GM12878 (cell line): ENCODE results near the gene SHANK3. TPM values are rescaled to one million over a fixed set of nuclear protein-coding genes. Genes with fewer than 3 reads are reported as not detected.

Experiments
- ATAC-seq: fragments of 200-7000 bp; cut with Tn5 transposase; 3 replicates; pipeline ENCODE4 v1.9.1; 2020; ENCODE audit warnings: mild to moderate bottlenecking, moderate library complexity
- BruUV-seq: library from RNA; stranded (reverse); fragments of 400-500 nt; replicated peaks from 2 replicates; lab custom pipeline; 2021; lab: Mats Ljungman, UMichigan
- CTCF ChIA-PET: fragments of 300-600 bp; sonication (Branson Sonifier 250); formaldehyde crosslinking; extraction: SDS; loops from one replicate; lab custom pipeline; 2021; ENCODE audit warnings: inconsistent platforms; lab: Yijun Ruan, JAX
- POLR2A ChIA-PET: fragments of 350-600 bp; formaldehyde crosslinking; extraction: SDS; loops from one replicate; lab custom pipeline; 2021; ENCODE audit warnings: inconsistent platforms; lab: Charles Lee
- RAD21 ChIA-PET: fragments of 300-600 bp; sonication (Branson Sonifier 250); formaldehyde crosslinking; loops from one replicate; lab custom pipeline; 2023; ENCODE audit warnings: antibody characterized with exemption; ENCODE audit not compliant: unreplicated experiment; lab: Charles Lee
- SMC1A ChIA-PET: fragments of 300-600 bp; sonication (Branson Sonifier 250); formaldehyde crosslinking; loops from one replicate; lab custom pipeline; 2023; ENCODE audit not compliant: unreplicated experiment, uncharacterized antibody; lab: Charles Lee
- DNase-seq: peaks from one replicate; pipeline ENCODE4 v3.0.0-alpha.2; 2011; ENCODE audit warnings: low read depth, low spot score
- FAIRE-seq: peaks from 3 replicates; lab custom pipeline; 2011; peaks lifted over from hg19 to GRCh38; lab: Jason Lieb, UNC
- H2AFZ ChIP-seq: 2 replicates; pipeline ENCODE4 v1.6.0; 2011; ENCODE audit warnings: low read depth, low read length, control low read depth; ENCODE audit not compliant: control insufficient read depth
- H3K27ac ChIP-seq: 2 replicates; pipeline ENCODE4 v1.5.1; 2011; ENCODE audit warnings: control low read depth; ENCODE audit not compliant: control insufficient read depth, insufficient read depth
- H3K27me3 ChIP-seq, 2 experiments: replicated peaks in 1 of 2; 2 replicates each; pipeline versions ENCODE4 v1.6.0 to v1.6.1; 2011; ENCODE audit warnings: low read length in 1 of 2; ENCODE audit not compliant: control insufficient read depth in 2 of 2, insufficient read depth in 2 of 2
- H3K36me3 ChIP-seq, 2 experiments: 2 replicates each; pipeline ENCODE4 v1.5.1; 2011; ENCODE audit warnings: low read length in 1 of 2; ENCODE audit not compliant: control insufficient read depth in 2 of 2, insufficient read depth in 2 of 2
- H3K4me1 ChIP-seq: 2 replicates; pipeline ENCODE4 v1.6.1; 2011; ENCODE audit warnings: mild to moderate bottlenecking, low read length, moderate library complexity, mixed read lengths; ENCODE audit not compliant: control insufficient read depth, insufficient read depth
- H3K4me2 ChIP-seq: 2 replicates; pipeline ENCODE4 v1.6.0; 2011; ENCODE audit warnings: control low read depth; ENCODE audit not compliant: control insufficient read depth, insufficient read depth
- H3K4me3 ChIP-seq: fragments of 200-600 bp; sonication (generic); 2 replicates; pipeline ENCODE4 v1.5.1; 2016
- H3K79me2 ChIP-seq: 2 replicates; pipeline ENCODE4 v1.6.0; 2011; ENCODE audit warnings: low read length; ENCODE audit not compliant: control insufficient read depth, insufficient read depth
- H3K9ac ChIP-seq: 2 replicates; pipeline ENCODE4 v1.8.0; 2011; ENCODE audit warnings: low read length, control low read depth, mixed read lengths; ENCODE audit not compliant: control insufficient read depth, insufficient read depth
- H3K9me3 ChIP-seq: replicated peaks from 3 replicates; pipeline ENCODE4 v1.5.1; 2011; ENCODE audit warnings: mild to moderate bottlenecking, low read length; ENCODE audit not compliant: control insufficient read depth, insufficient read depth
- H4K20me1 ChIP-seq: 2 replicates; pipeline ENCODE4 v1.6.0; 2011; ENCODE audit not compliant: control insufficient read depth, insufficient read depth
- JUNB ChIP-seq: IDR thresholded peaks from 2 replicates; pipeline ENCODE4 v1.6.1; 2016; ENCODE audit warnings: antibody characterized with exemption, mild to moderate bottlenecking
- NFXL1 ChIP-seq: fragments of 450-650 bp; IDR thresholded peaks from 2 replicates; pipeline ENCODE4 v1.6.1; 2017; ENCODE audit warnings: antibody characterized with exemption, mild to moderate bottlenecking, borderline replicate concordance
- NR2C1 ChIP-seq: fragments of 450-650 bp; IDR thresholded peaks from 2 replicates; pipeline ENCODE4 v1.6.1; 2017; ENCODE audit warnings: antibody characterized with exemption, mild to moderate bottlenecking, moderate library complexity
- PML ChIP-seq: IDR thresholded peaks from 2 replicates; pipeline ENCODE4 v1.6.1; 2012; ENCODE audit warnings: low read length, inconsistent platforms
- RAD21 ChIP-seq: IDR thresholded peaks from 2 replicates; pipeline ENCODE4 v1.6.1; 2011; ENCODE audit warnings: mild to moderate bottlenecking, low read depth, low read length, moderate library complexity; ENCODE audit not compliant: insufficient read depth
- RAD51 ChIP-seq: fragments of 450-650 bp; IDR thresholded peaks from 2 replicates; pipeline ENCODE4 v1.6.1; 2016; ENCODE audit warnings: moderate library complexity, mild to moderate bottlenecking, inconsistent platforms
- RB1 ChIP-seq: fragments of 450-650 bp; formaldehyde crosslinking; IDR thresholded peaks from 2 replicates; pipeline ENCODE4 v1.6.1; 2017; ENCODE audit warnings: mild to moderate bottlenecking, borderline replicate concordance
- STAT1 ChIP-seq: fragments of 450-650 bp; conservative IDR thresholded peaks from 2 replicates; pipeline ENCODE4 v1.6.1; 2014; ENCODE audit warnings: antibody characterized with exemption, mild to moderate bottlenecking
- ZNF24 ChIP-seq: fragments of 450-650 bp; IDR thresholded peaks from 2 replicates; pipeline ENCODE4 v1.6.1; 2017; ENCODE audit warnings: antibody characterized with exemption, mild to moderate bottlenecking
- WGBS: methylation state at CpG from one replicate; pipeline ENCODE4 v1.1.6; 2016; ENCODE audit warnings: low lambda C conversion rate; ENCODE audit not compliant: insufficient replicate concordance, insufficient coverage; ENCODE audit errors: missing lambda C conversion rate; 5-methylcytosine and 5-hydroxymethylcytosine counted together
- in situ Hi-C: fragments of 300-500 bp; cut with MboI; formaldehyde crosslinking; loops from 9 replicates; pipeline ENCODE4 v1.14.3; 2018; ENCODE audit warnings: mixed read lengths
- intact Hi-C: fragments of 100-400 bp; cut with micrococcal nuclease; formaldehyde crosslinking; loops from one replicate; pipeline ENCODE4 v1.14.2; 2022; ENCODE audit not compliant: unreplicated experiment
- polyA plus RNA-seq, 11 experiments: library from polyadenylated mRNA; depleted of rRNA in 4 of 11; unstranded in 6 of 11; stranded (reverse) in 5 of 11; fragments of >200 nt; fragmentation: Nextera tagmentation in 4 of 11; fragmentation: Illumina TruSeq in 1 of 11; extraction: Ambion mirVana in 4 of 11; extraction: Trizol in 1 of 11; gene quantifications; 1 replicate in 1 of 11; 2 replicates in 10 of 11; pipeline versions ENCODE4 v1.2.1 to v1.2.3, GENCODE V29; 2011 to 2016; ENCODE audit warnings: inconsistent platforms in 2 of 11, missing spikeins in 2 of 11, low read depth in 1 of 11
- total RNA-seq, 4 experiments: library from RNA; depleted of rRNA in 3 of 4; stranded (reverse); fragments of >200 nt in 3 of 4; fragmentation: Illumina TruSeq in 1 of 4; extraction: Trizol in 1 of 4; gene quantifications; 2 replicates each; pipeline versions ENCODE4 v1.2.1 to v1.2.3, GENCODE V29; 2013 to 2021
- TF ChIP-seq, protein P1 (sequence below): fragments of 450-650 bp; IDR thresholded peaks from 2 replicates; pipeline ENCODE4 v1.6.1; 2014; ENCODE audit warnings: mild to moderate bottlenecking
- TF ChIP-seq, protein P2 (sequence below): fragments of 450-650 bp; IDR thresholded peaks from 2 replicates; pipeline ENCODE4 v1.6.1; 2017; ENCODE audit warnings: low read depth, mild to moderate bottlenecking, moderate library complexity
- TF ChIP-seq, protein P3 (sequence below): fragments of 450-650 bp; IDR thresholded peaks from 2 replicates; pipeline ENCODE4 v1.6.1; 2018; ENCODE audit warnings: mild to moderate bottlenecking, low read depth, moderate library complexity; ENCODE audit not compliant: partially characterized antibody

SHANK3 gene
- total and polyA plus RNA-seq, 10 of the 15 experiments (the other 5 are each of a cell fraction or from before 2014, with no cell fraction given): under 0.01 to 0.10 (median 0.05) TPM; not detected in 6

- SMC1A ChIA-PET: no interaction called here
- Histone ChIP-seq H2AFZ (no peak overlapping the region), H3K9ac (no peak overlapping the region), H3K9me3 (no peaks in the 10 kb centered on the region; the same call in 2 of the 3 replicates), H3K27ac (no peak overlapping the region), H3K27me3 (no peaks in the 10 kb centered on the region; a peak in 2 of 4 replicates), H3K36me3 (no peaks in the 10 kb centered on the region), H3K4me3 (no peak overlapping the region), H3K4me1 (no peaks in the 10 kb centered on the region), H3K79me2 (no peaks in the 10 kb centered on the region), H3K4me2 (no peak overlapping the region), H4K20me1 (no peaks in the 10 kb centered on the region)
- in situ Hi-C loops (no loop called here), intact Hi-C loops (no loop called here)
- 47% methylated on average over 6 of the region's 6 CpGs for WGBS
- DNase-seq (no peak), ATAC-seq (no peak), FAIRE-seq (no peak)
- CTCF ChIA-PET: interaction anchor here (0.5 kb wide), 1 partner anchor 37 kb away, joined by 3 read pairs; no protein-coding TSS in a partner anchor
- no peak for TF ChIP-seq NFXL1
- TF ChIP-seq, protein P1, sequence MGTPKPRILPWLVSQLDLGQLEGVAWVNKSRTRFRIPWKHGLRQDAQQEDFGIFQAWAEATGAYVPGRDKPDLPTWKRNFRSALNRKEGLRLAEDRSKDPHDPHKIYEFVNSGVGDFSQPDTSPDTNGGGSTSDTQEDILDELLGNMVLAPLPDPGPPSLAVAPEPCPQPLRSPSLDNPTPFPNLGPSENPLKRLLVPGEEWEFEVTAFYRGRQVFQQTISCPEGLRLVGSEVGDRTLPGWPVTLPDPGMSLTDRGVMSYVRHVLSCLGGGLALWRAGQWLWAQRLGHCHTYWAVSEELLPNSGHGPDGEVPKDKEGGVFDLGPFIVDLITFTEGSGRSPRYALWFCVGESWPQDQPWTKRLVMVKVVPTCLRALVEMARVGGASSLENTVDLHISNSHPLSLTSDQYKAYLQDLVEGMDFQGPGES: no peak
- TF ChIP-seq, protein P2, sequence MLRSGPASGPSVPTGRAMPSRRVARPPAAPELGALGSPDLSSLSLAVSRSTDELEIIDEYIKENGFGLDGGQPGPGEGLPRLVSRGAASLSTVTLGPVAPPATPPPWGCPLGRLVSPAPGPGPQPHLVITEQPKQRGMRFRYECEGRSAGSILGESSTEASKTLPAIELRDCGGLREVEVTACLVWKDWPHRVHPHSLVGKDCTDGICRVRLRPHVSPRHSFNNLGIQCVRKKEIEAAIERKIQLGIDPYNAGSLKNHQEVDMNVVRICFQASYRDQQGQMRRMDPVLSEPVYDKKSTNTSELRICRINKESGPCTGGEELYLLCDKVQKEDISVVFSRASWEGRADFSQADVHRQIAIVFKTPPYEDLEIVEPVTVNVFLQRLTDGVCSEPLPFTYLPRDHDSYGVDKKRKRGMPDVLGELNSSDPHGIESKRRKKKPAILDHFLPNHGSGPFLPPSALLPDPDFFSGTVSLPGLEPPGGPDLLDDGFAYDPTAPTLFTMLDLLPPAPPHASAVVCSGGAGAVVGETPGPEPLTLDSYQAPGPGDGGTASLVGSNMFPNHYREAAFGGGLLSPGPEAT: no peak
- no peak for TF ChIP-seq RAD51
- no peak for TF ChIP-seq JUNB
- TF ChIP-seq RAD21: no peak
- TF ChIP-seq ZNF24: no peak
- no peak for TF ChIP-seq NR2C1
- TF ChIP-seq STAT1: no peak
- TF ChIP-seq, protein P3, sequence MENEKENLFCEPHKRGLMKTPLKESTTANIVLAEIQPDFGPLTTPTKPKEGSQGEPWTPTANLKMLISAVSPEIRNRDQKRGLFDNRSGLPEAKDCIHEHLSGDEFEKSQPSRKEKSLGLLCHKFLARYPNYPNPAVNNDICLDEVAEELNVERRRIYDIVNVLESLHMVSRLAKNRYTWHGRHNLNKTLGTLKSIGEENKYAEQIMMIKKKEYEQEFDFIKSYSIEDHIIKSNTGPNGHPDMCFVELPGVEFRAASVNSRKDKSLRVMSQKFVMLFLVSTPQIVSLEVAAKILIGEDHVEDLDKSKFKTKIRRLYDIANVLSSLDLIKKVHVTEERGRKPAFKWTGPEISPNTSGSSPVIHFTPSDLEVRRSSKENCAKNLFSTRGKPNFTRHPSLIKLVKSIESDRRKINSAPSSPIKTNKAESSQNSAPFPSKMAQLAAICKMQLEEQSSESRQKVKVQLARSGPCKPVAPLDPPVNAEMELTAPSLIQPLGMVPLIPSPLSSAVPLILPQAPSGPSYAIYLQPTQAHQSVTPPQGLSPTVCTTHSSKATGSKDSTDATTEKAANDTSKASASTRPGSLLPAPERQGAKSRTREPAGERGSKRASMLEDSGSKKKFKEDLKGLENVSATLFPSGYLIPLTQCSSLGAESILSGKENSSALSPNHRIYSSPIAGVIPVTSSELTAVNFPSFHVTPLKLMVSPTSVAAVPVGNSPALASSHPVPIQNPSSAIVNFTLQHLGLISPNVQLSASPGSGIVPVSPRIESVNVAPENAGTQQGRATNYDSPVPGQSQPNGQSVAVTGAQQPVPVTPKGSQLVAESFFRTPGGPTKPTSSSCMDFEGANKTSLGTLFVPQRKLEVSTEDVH: no peak
- TF ChIP-seq RB1: no peak
- TF ChIP-seq PML: no peak
- RAD21 ChIA-PET: no interaction called here
- POLR2A ChIA-PET: no interaction called here
- no TSS peak for BruUV-seq
Observed at GRCh38 chr22:50683994-50684371, 11.4 kb downstream of the SHANK3 start.
